Adipose tissue (tissue), 3 donors: Measurements from ENCODE around the gene C19orf12. TPM values are rescaled to one million over a fixed set of nuclear protein-coding genes. Genes with fewer than 3 reads are reported as not detected.

Source experiments
- H3K27ac ChIP-seq: one replicate; pipeline ENCODE4 v1.5.1; 2013; ENCODE audit warnings: low read depth, low read length
- WGBS, 3 donors: extraction: QIAGEN DNeasy Blood & Tissue Kit; methylation state at CpG; one replicate each; pipeline ENCODE4 v1.1.7; 2013; 5-methylcytosine and 5-hydroxymethylcytosine counted together
- polyA plus RNA-seq, 3 donors: library from polyadenylated mRNA; stranded (reverse); fragments of 200-250 nt; gene quantifications; one replicate each; pipeline ENCODE4 v1.2.3, GENCODE V29; 2013
- donor health status: healthy with polysubstance abuse.
- donor health status: Bipolar disorder and iron deficiency.
- donor health status: healthy.

The C19orf12 gene
- polyA plus RNA-seq, 3 donors: 24.1 to 144 (median 47.1) TPM

DNA sequence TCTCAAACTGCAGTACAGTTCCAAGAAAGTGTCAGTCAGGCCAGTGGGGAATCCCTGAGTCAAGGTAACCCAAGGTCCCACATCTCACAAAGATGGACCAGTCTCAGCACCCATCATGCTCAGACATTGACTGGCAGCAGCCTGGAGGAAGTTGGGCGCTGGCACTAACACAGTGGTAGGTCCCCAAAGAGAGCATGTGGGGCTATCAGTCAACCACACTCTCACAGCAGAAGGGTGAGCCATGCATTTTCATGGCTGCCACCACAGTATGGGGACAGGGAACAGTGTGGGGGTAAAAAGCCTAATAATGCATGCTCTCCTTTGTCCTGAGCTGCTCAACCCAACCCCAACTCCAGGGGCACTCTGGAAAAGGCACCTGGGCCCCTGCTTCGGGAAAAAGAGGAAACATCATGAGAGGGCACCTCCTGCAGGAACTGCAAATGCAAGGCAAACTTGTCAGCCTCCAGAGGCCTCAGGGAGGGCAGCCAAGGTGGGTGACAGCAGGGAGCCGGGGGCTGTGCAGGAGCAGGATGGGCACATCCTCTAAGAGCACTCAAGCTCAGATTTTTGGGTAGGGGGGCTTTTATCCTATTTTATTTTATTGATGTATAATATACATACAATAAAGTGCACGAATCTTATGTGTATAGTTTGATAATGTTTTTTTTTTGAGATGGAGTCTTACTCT is 59.3 kb downstream of the C19orf12 start:
- 56 to 66% (median 61%) methylated on average over 4 of the region's 4 CpGs for WGBS, 3 donors
- H3K27ac ChIP-seq: no peak overlapping the region

DNA sequence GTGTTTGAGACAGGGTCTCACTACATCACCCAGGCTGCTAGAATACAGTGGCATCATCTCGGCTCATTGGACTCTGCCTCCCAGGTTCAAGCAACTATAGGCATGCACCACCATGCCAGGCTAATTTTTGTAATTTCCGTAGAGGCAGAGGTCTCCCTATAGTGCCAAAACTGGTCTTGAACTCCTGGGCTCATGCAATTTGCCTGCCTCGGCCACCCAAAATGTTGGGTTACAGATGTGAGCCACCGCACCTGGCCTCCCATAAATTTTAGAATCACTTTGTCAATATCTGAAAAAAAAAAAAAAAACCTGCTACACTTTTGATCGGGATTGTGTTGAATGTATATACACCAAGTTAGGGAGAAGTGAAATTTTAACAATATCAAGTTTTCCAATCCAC is 61.7 kb downstream of the C19orf12 start:
- WGBS, 3 donors: 88 to 94% (median 90%) methylated on average over 5 of the region's 5 CpGs
- no peak overlapping the region for H3K27ac ChIP-seq

DNA sequence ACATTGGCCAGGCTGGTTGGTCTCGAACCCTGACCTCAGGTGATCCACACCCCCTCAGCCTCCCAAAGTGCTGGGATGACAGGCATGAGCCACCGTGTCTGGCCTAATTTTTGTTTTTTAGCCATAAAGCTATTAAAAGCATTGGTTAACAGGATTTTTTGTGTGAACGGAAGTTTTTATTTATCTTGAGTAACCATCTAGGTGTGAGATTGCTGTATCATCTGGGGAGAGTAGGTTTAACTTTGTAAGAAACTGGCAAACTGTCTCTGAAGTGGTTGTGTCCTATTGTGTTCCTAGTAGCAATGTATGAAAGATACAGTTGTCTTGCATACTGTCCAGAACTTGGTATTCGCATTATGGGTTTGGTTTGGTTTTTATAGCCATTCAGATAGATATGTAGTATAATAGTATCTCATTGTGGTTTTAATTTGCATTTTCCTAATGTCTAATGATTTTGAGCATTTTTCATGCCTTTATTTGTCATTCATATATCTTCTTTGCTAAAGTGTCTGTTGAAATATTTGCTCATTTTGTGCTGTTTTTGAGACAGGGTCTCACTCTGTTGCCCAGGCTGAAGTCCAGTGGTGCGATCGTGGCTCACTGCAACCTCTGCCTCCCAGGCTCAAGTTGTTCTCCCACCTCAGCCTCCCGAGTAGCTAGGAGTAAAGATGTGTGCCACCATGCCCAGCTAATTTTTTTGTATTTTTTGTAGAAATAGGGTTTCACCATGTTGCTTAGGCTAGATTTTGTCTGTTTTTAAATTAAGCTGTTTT is 63.3 kb downstream of the C19orf12 start:
- H3K27ac ChIP-seq: no peak overlapping the region
- WGBS, 3 donors: 85 to 88% (median 88%) methylated on average over 7 of the region's 7 CpGs

DNA sequence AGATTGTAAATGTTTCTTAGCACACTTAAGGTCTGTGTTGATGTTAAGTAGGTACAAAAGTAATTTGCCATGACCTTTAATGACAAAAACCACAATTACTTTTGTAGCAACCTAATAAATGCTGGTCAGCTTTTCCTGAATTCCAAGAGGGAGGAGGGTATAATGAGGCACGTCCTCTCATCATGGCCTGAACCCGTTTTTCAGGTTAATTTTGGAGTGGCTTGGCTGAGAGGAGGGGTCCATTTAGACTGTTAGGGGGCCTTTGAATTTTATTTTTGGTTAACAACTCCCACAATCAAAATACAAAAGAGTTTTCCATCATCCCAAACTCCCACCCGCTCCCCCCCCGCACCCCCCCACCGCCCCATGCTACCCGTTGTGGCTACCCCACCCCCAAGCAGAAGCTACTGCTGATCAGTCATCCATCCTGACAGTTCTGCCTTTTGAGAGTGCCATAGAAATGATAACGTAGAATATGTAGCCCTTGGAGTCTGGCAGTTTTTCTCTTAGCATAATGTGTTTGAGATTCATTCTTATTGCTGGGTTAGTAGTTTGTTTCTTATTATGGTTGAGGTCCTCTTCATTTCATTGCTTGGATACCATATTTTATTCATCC is 64.2 kb downstream of the C19orf12 start:
- 63 to 69% (median 69%) methylated on average over 7 of the region's 7 CpGs for WGBS, 3 donors
- no peak overlapping the region for H3K27ac ChIP-seq

Other genes with a start within 250 kb of the C19orf12 start
- not detected for gene VSTM2B, start 189.3 kb downstream of the C19orf12 start, polyA plus RNA-seq
- gene POP4, start 109.0 kb downstream of the C19orf12 start, polyA plus RNA-seq: 10 to 100 TPM; 42.4 to 67.7 (median 54.5) TPM
- 10 to 100 TPM in 1 of 3 donors, 1 to 10 TPM in 2; 5.9 to 15.1 (median 9.9) TPM for gene PLEKHF1, start 49.8 kb downstream of the C19orf12 start, polyA plus RNA-seq
- 1 to 10 TPM in 2 of 3 donors, under 1 TPM in 1; 0.54 to 3.6 (median 1.0) TPM for gene CCNE1, start 96.7 kb upstream of the C19orf12 start, polyA plus RNA-seq
- 10 to 100 TPM; 21.8 to 35.1 (median 32.5) TPM for gene URI1, start 227.0 kb upstream of the C19orf12 start, polyA plus RNA-seq